Vagina (tissue), 2 donors: ENCODE measurements around the gene P3H2.

Experiments
- CTCF ChIP-seq, 3 experiments: fragments of 450-650 bp in 2 of 3; fragments of 200-600 bp in 1 of 3; sonication (generic) in 1 of 3; IDR thresholded peaks; one replicate each; pipeline ENCODE4 v1.5.1; 2017 to 2019; ENCODE audit warnings: antibody characterized with exemption in 3 of 3, mild to moderate bottlenecking in 2 of 3, moderate library complexity in 2 of 3
- POLR2A ChIP-seq, 2 donors: fragments of 450-650 bp; IDR thresholded peaks; one replicate each; pipeline ENCODE4 v1.6.1; 2017; ENCODE audit warnings: antibody characterized with exemption in 2 of 2, mild to moderate bottlenecking in 2 of 2, moderate library complexity in 2 of 2

- TF ChIP-seq CTCF (IDR thresholded peaks at IDR 0.05) (no peak), POLR2A (IDR thresholded peaks at IDR 0.05) (no peak)
Observed at GRCh38 chr3:190105876-190106275, 14.8 kb downstream of the P3H2 start.
